ELR (cell line): ENCODE data around the gene CCIN.
"Not testable (repeated sequence)": the region's sequence is repeated elsewhere in the genome, so short reads cannot be mapped to it uniquely, and the experiment has no call there.

Experiments
- DNase-seq: peaks from one replicate; pipeline ENCODE4 v3.0.0-alpha.2; 2015; ENCODE audit warnings: low read depth

Gene CCIN

DNA sequence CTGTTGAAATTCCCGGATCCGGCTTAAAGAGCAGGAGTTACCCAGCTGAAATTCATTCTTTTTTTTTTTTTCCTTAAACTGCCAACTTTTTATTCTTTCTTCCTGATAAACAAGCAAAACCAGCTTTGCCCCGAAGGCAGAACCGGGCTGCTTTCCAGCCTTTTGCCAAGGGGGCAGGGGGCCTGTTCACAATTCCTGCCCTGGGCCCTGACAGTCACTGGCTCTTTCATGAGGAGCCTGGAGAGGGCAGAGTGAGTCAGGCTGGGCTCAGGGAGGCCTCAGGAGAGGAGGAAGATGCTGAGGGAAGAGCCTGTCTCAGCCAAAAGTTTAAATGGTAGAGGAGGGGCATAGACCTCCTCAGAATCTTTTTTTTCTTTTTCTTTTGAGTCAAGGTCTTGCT, 27.9 kb upstream of the CCIN start:
- DNase-seq = peak; percentile 56

DNA sequence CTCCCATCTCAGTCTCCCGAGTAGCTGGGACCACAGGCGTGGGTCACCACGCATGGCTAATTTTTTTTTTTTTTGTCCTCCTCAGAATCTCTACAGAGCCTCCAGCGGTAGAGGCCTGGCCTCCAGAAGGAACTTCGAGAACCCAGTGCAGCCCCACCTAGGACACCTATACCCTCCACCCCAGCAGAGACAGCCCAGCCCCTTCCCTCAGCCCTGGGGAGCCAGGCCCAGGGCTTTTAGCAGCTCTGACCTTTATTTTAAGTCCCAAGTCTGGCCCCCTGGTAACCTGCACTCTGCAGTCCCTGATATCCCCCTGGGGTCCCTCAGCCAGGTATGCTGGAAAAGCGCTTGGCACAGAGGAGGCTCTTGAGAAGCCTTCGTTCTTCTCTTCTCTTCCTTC, 27.4 kb upstream of the CCIN start:
- DNase-seq = no peak

DNA sequence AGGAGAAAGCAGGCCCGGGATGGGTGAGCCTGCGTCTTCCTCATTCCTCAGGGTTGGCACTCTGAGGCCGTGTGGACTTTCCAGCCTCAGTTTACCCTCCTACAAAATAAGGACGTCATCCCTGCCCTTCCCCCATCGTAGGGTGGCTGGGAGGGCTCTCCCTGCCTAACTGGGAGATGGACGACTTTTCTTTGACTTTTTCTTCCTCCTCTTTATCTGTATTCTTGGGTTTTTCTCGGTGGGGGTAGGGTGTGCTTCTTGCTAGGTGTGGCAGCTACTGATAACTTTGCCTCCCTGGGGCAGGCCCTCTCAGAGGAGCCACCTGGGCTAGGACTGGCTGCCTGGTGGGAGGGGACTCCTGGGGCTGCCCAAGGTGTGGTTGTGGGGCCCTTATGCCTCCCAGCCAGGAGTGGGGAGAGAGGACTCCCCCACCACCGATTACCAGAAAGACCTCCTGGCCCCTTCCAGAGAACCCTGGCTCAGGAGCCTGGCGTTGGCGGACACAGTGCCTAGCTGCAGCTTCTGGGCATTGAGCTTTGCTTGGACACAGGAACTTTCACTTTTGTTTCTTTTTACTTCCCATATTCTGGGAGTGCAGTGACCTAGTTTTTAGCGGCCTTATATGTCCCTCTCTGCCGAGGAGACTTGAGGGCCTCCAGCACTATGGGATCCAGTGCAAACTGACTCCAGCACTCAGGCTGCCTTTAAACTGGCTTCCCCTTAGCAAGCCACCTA, 26.5 kb upstream of the CCIN start:
- DNase-seq = no peak

- no peak for DNase-seq
Observed at GRCh38 chr9:36143245-36143641, 25.9 kb upstream of the CCIN start.

- no peak for DNase-seq
Observed at GRCh38 chr9:36144309-36145232, 24.6 kb upstream of the CCIN start.

- no peak for DNase-seq
Observed at GRCh38 chr9:36145970-36146369, 23.2 kb upstream of the CCIN start.

DNA sequence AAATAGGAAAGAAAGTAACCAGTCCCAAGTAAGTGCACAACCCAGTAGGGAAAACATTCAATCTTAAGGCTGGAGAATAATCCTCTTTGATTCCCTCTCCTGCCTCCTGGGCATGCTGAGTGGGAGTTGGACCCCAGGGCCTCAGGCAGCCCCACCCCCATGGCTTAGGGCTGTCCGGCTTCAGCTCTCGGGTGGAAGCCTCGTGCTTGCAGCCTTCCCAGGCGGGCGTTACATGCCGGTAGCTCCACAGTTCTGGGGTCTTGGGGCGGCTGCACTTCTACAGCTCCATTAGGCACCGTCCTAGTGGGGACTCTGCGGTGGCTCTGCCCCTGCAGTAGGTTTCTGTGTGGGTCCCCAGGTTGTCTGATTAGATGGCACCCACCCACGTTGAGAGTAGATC, 22.5 kb upstream of the CCIN start:
- DNase-seq = no peak

- no peak for DNase-seq
Observed at GRCh38 chr9:36147441-36148175, 21.6 kb upstream of the CCIN start.

- DNase-seq = peak; percentile 98
Observed at GRCh38 chr9:36148311-36149051, 20.7 kb upstream of the CCIN start.

- peak; percentile 80 for DNase-seq
Observed at GRCh38 chr9:36149197-36149596, 20.0 kb upstream of the CCIN start.

- DNase-seq = peak; percentile 59
Observed at GRCh38 chr9:36150574-36151315, 18.4 kb upstream of the CCIN start.

GRCh38 chr9:36151316-36152210, 17.6 kb upstream of the CCIN start:
- peak; percentile 94 for DNase-seq

GRCh38 chr9:36152741-36153438, 16.3 kb upstream of the CCIN start:
- no peak for DNase-seq

GRCh38 chr9:36153746-36154145, 15.4 kb upstream of the CCIN start:
- no peak for DNase-seq

DNA sequence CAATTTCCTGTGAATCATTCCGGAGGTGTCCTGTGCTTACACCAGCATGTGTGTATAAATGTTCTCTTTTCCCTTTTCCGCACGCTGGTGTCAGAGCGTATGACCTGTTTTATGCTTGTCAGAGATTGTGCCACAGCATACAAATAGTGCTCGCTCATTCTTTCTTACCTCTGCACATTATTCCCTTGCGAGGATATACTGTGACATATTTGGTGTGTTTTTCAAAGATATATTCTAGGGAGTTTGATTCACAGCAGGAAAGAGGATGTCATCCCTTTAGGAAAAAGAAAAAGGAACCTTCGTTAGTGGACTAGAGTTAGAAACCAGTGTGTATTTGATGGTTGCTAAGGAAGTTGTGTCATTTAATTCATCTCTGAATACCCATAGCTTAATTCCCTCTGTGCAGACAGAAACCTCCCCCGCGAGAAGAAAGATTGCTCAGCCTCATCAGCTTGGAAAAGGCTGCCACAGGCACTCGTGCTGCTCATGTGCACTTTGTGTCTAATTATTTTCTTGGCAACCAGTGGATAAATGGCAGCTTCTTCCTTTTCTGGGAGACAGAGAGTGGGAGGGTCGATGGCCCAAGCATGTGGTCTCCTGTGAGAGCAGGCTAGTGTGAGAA, 14.7 kb upstream of the CCIN start:
- peak; percentile 80 for DNase-seq

DNA sequence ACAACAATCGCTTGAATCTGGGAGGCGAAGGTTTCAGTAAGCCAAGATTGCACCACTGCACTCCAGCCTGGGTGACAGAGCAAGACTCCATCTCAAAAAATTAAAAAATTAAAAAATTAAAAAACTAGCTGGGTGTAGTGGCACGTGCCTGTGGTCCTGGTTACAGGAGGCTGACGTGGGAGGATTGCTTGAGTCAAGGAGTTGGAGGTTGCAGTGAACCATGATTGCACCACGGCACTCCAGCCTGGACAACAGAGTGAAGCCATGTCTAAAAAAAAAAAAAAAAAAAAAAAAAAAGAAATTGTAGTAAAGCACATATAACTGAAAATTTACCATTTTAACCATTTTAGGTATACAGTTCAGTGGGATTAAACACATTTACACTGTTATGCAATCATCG, 13.1 kb upstream of the CCIN start:
- DNase-seq = no peak

GRCh38 chr9:36158122-36158521, 11.1 kb upstream of the CCIN start:
- DNase-seq = no peak

GRCh38 chr9:36158917-36159316, 10.3 kb upstream of the CCIN start:
- DNase-seq = no peak

DNA sequence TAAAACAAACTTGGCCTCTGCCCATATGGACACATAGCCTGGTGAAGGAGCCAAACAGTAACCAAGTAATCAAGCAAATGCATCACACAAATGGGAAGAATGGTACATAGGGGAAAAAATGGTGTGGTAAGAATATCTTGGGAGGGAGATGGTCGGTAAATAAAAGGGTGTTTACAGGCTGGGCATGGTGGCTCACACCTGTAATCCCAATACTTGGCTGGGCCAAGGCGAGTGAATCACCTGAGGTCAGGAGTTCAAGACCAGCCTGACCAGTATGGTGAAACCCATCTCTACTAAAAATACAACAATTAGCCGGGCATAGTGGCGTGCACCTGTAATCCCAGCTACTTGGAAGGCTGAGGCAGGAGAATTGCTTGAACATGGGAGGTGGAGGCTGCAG, 9.7 kb upstream of the CCIN start:
- not testable (repeated sequence) for DNase-seq
